ENCODE results near the gene TMED6. TPM values are rescaled to one million over a fixed set of nuclear protein-coding genes. Genes with fewer than 3 reads are reported as not detected.

Gene TMED6
- total and polyA plus RNA-seq, 2 of the 8 experiments (the other 6 are each of a cell fraction or from before 2014, with no cell fraction given), result not detected

DNA sequence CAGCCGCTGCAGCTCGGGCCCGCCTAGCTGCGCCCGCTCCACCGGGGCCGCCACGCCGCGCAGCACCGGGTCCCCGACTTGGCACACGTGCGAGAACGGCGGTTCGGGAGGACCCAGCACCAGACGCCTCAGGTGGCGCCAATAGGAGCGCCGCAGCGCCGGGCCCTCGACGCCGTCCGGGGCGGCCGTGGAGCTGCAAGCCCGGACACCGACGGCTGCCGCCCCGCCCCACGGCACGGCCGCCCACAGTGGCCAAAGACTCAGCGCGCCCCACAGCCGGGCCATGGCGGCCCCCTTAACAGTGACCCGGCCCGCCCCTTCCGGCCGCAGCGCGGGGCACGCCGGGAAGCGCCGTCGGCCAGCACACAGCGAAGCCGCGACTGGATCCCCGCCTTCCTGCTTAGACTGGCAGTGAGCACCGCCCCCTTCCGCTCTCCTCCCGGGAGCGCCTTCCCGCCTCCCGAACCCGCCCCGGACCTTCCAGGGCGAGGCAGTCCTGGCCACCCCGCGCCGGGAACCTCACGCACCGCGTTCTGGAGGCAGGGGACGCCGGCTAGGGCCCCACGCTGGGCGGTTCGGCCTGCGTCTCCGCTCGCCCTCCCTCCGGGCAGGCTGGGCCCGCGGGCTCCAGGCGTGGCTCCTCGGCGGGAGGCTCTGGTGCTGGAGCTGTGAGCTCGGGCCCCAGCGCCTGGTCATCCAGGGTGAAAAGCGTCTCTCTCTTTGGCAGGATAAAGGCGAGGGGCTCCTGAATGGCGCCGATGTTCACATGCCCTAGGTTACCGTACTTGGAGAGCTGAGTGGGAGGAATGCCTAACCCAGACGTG is 21.1 kb downstream of the TMED6 start, which contains the start of gene PDF (continued):
- TF ChIP-seq MAFK (IDR thresholded peaks at IDR 0.05; ENCODE audit: low read depth, low read length), result no peak
- no peak for TF ChIP-seq EP300 (IDR thresholded peaks at IDR 0.05; ENCODE audit: borderline replicate concordance in 1 of 2, low read depth in 2 of 2, low read length in 2 of 2)
- TF ChIP-seq EZH2 (IDR thresholded peaks at IDR 0.05; ENCODE audit: low read depth, low read length, severe bottlenecking), result no peak
- no peak for TF ChIP-seq ZNF274 (IDR thresholded peaks at IDR 0.05; ENCODE audit: borderline replicate concordance, extremely low read depth, low read length)
- no peak for TF ChIP-seq GTF2F1 (IDR thresholded peaks at IDR 0.05; ENCODE audit: borderline replicate concordance, low read depth, low read length)
- TF ChIP-seq SP2 (IDR thresholded peaks at IDR 0.05; ENCODE audit: low read length), result no peak
- TF ChIP-seq EGR1 (IDR thresholded peaks at IDR 0.05; ENCODE audit: borderline replicate concordance, low read depth, low read length), result no peak
- TF ChIP-seq NANOG (IDR thresholded peaks at IDR 0.05; ENCODE audit: insufficient read depth, low read depth, low read length, poor library complexity, severe bottlenecking), result no peak
